Measurements from ENCODE around the gene SMARCAL1. TPM values are rescaled to one million over a fixed set of nuclear protein-coding genes. Genes with fewer than 3 reads are reported as not detected.

SMARCAL1 gene
- total and polyA plus RNA-seq, 2 of the 13 experiments (the other 11 are each of a cell fraction or from before 2014, with no cell fraction given): 12.7 to 21.3 TPM

DNA sequence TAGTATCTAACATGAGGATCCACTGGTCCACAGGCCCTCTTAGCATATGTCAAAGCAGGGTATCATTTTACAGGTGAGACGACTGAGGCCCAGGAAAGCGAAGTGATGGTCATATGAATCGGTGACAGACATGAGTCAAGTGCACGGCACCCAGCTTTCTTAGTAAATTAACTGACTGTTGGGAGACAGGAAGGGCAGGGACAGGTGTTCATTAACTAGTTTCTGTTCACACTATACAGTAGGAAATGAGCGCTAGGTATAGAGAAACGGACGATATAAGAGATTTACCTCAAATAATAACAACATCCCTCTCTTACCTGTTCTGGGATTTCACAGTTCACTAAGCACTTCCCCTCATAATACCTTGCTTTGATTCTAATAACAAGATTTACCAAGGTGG is 1.7 kb upstream of the SMARCAL1 start:
- no peak for FAIRE-seq
- no TSS peak for BruUV-seq (replicated peaks)
- no peak overlapping the region for H3K4me2 ChIP-seq (ENCODE audit: low read depth, low read length)
- no peak for TF ChIP-seq ADNP (CRISPR knock-in tag; IDR thresholded peaks at IDR 0.05)
- TF ChIP-seq ZNF34 (CRISPR knock-in tag; IDR thresholded peaks at IDR 0.05; ENCODE audit: borderline replicate concordance): no peak
- TF ChIP-seq GATAD1 (CRISPR knock-in tag; IDR thresholded peaks at IDR 0.05): no peak
- no peak for TF ChIP-seq YY1 (IDR thresholded peaks at IDR 0.05; ENCODE audit: insufficient read depth, insufficient replicate concordance, low read depth, low read length)
- TF ChIP-seq GATAD2A (CRISPR knock-in tag; IDR thresholded peaks at IDR 0.05): no peak
- TF ChIP-seq ZNF562 (CRISPR knock-in tag; IDR thresholded peaks at IDR 0.05; ENCODE audit: borderline replicate concordance): no peak
- TF ChIP-seq ZNF383 (CRISPR knock-in tag; IDR thresholded peaks at IDR 0.05; ENCODE audit: borderline replicate concordance): no peak
- no peak for TF ChIP-seq MEF2D (CRISPR knock-in tag; IDR thresholded peaks at IDR 0.05)
- no peak for TF ChIP-seq ZNF230 (CRISPR knock-in tag; IDR thresholded peaks at IDR 0.05)
- TF ChIP-seq ZKSCAN8 (CRISPR knock-in tag; IDR thresholded peaks at IDR 0.05; ENCODE audit: borderline replicate concordance): no peak
- TF ChIP-seq ZNF577 (CRISPR knock-in tag; IDR thresholded peaks at IDR 0.05; ENCODE audit: borderline replicate concordance, low read depth): no peak
- TF ChIP-seq ZBTB7A (CRISPR knock-in tag; IDR thresholded peaks at IDR 0.05): no peak
- no peak for TF ChIP-seq ZFP62 (CRISPR knock-in tag; IDR thresholded peaks at IDR 0.05)
- TF ChIP-seq FLYWCH1 (CRISPR knock-in tag; IDR thresholded peaks at IDR 0.05): no peak
- in situ Hi-C loops (cut with HindIII; ENCODE audit: extremely low pct_ligation_motif_present, low pct_unique_long_range_greater_than_20kb): no loop called here
- H3K9me3 ChIP-seq (ENCODE audit: low read length): no peaks in the 10 kb centered on the region
- ChIA-PET CTCF (ENCODE audit: low intra/inter-chr PET ratio, low total read pairs) (no interaction called here), POLR2A (no interaction called here)
- peaks cover 39% of the 10 kb centered on the region for H3K4me1 ChIP-seq (ENCODE audit: insufficient read depth, low read length)
- 82% methylated on average over 7 of the region's 7 CpGs for WGBS (ENCODE audit: low lambda C conversion rate)
- ATAC-seq: no peak
- H3K36me3 ChIP-seq (replicated peaks in 1 of 2; ENCODE audit: control insufficient read depth in 1 of 2, insufficient read depth in 2 of 2, low read length in 2 of 2): no peaks in the 10 kb centered on the region
- peaks cover 2 to 25% of the 10 kb centered on the region in 2 experiments; a peak in 3 of 5 replicates for H3K27me3 ChIP-seq (ENCODE audit: control insufficient read depth in 1 of 2, insufficient read depth in 2 of 2, low read length in 2 of 2)
- no peak overlapping the region for H2AFZ ChIP-seq (ENCODE audit: low read length)
- DNase-seq (ENCODE audit: low spot score): no peak
- H3K79me2 ChIP-seq (ENCODE audit: insufficient read depth, low read length): no peaks in the 10 kb centered on the region
- H3K4me3 ChIP-seq (replicated peaks in 1 of 3; ENCODE audit: insufficient read depth in 1 of 3, low read depth in 2 of 3, low read length in 3 of 3): no peak overlapping the region
- intact Hi-C loops (cut with micrococcal nuclease; ENCODE audit: unreplicated experiment): no loop called here
- H4K20me1 ChIP-seq (ENCODE audit: insufficient read depth, low read length): no peaks in the 10 kb centered on the region
- no peak overlapping the region for H3K27ac ChIP-seq (ENCODE audit: extremely low read length, insufficient read depth, low read length)
- H3K9ac ChIP-seq (ENCODE audit: insufficient read depth, low read depth, low read length): no peak overlapping the region
